ENCODE measurements around the gene PYDC2. TPM values are rescaled to one million over a fixed set of nuclear protein-coding genes. Genes with fewer than 3 reads are reported as not detected.

Gene PYDC2
- total RNA-seq, 4 donors from 2014 or later = not detected

- H3K4me3 ChIP-seq = no peak overlapping the region
Observed at GRCh38 chr3:191428177-191428576, 32.8 kb upstream of the PYDC2 start.

GRCh38 chr3:191430103-191430502, 30.9 kb upstream of the PYDC2 start:
- no peaks in the 10 kb centered on the region for H3K9me3 ChIP-seq
- no peaks in the 10 kb centered on the region for H3K4me1 ChIP-seq
- TF ChIP-seq POLR2A (IDR thresholded peaks at IDR 0.05) (no peak), CTCF (IDR thresholded peaks at IDR 0.05) (no peak)
- 65 to 70% methylated on average over 4 of the region's 4 CpGs for WGBS, 2 donors
- DNase-seq = no peak
- no peaks in the 10 kb centered on the region for H3K36me3 ChIP-seq
- H3K27ac ChIP-seq = no peak overlapping the region
- H3K4me3 ChIP-seq = no peak overlapping the region
- H3K27me3 ChIP-seq = no peaks in the 10 kb centered on the region
- intact Hi-C loops (cut with DNase I) = no loop called here

More at GRCh38 chr3:191428177-191428576, 32.8 kb upstream of the PYDC2 start:
- Histone ChIP-seq H3K27ac (no peak overlapping the region), H3K27me3 (no peaks in the 10 kb centered on the region), H3K36me3 (no peaks in the 10 kb centered on the region), H3K4me1 (no peaks in the 10 kb centered on the region), H3K9me3 (no peaks in the 10 kb centered on the region)
- WGBS, 2 donors = 88 to 91% methylated on average over 1 of the region's 1 CpG
- TF ChIP-seq POLR2A (IDR thresholded peaks at IDR 0.05) (no peak), CTCF (IDR thresholded peaks at IDR 0.05) (no peak)
- DNase-seq = no peak
- intact Hi-C loops (cut with DNase I) = no loop called here

- H3K9me3 ChIP-seq = no peaks in the 10 kb centered on the region
- no peaks in the 10 kb centered on the region for H3K27me3 ChIP-seq
- 61 to 79% methylated on average over 5 of the region's 5 CpGs for WGBS, 2 donors
- no peak overlapping the region for H3K27ac ChIP-seq
- no peaks in the 10 kb centered on the region for H3K36me3 ChIP-seq
- intact Hi-C loops (cut with DNase I) = no loop called here
- no peak for DNase-seq
- H3K4me3 ChIP-seq = no peak overlapping the region
- H3K4me1 ChIP-seq = no peaks in the 10 kb centered on the region
- TF ChIP-seq CTCF (IDR thresholded peaks at IDR 0.05) = no peak
- TF ChIP-seq POLR2A (IDR thresholded peaks at IDR 0.05) = no peak
Observed at GRCh38 chr3:191431160-191431822, 29.7 kb upstream of the PYDC2 start.

GRCh38 chr3:191432162-191432561, 28.8 kb upstream of the PYDC2 start:
- H3K36me3 ChIP-seq = no peaks in the 10 kb centered on the region
- H3K4me3 ChIP-seq = no peak overlapping the region
- H3K27ac ChIP-seq = no peak overlapping the region
- no peaks in the 10 kb centered on the region for H3K9me3 ChIP-seq
- intact Hi-C loops (cut with DNase I) = no loop called here
- TF ChIP-seq POLR2A (IDR thresholded peaks at IDR 0.05) = no peak
- no peak for TF ChIP-seq CTCF (IDR thresholded peaks at IDR 0.05)
- no peak for DNase-seq
- 70 to 87% methylated on average over 4 to 5 of the region's 5 CpGs for WGBS, 2 donors
- no peaks in the 10 kb centered on the region for H3K27me3 ChIP-seq
- H3K4me1 ChIP-seq = no peaks in the 10 kb centered on the region

GRCh38 chr3:191434024-191434423, 26.9 kb upstream of the PYDC2 start:
- no peak for DNase-seq
- no peak overlapping the region for H3K27ac ChIP-seq
- 25 to 30% methylated on average over 1 of the region's 1 CpG for WGBS, 2 donors
- H3K9me3 ChIP-seq = no peaks in the 10 kb centered on the region
- TF ChIP-seq POLR2A (IDR thresholded peaks at IDR 0.05) (no peak), CTCF (IDR thresholded peaks at IDR 0.05) (no peak)
- intact Hi-C loops (cut with DNase I) = no loop called here
- no peaks in the 10 kb centered on the region for H3K4me1 ChIP-seq
- no peak overlapping the region for H3K4me3 ChIP-seq
- no peaks in the 10 kb centered on the region for H3K36me3 ChIP-seq
- H3K27me3 ChIP-seq = no peaks in the 10 kb centered on the region
